Measurements from ENCODE around the gene EAPP.
"Not testable (repeated sequence)": the region's sequence is repeated elsewhere in the genome, so short reads cannot be mapped to it uniquely, and the experiment has no call there.

The EAPP gene

GRCh38 chr14:34568803-34569202 lies 29.3 kb upstream of the EAPP start:
- H3K4me3 ChIP-seq (replicated peaks in 1 of 2; ENCODE audit: low read depth in 2 of 2, low read length in 2 of 2) = no peak overlapping the region
- TF ChIP-seq, protein P1, sequence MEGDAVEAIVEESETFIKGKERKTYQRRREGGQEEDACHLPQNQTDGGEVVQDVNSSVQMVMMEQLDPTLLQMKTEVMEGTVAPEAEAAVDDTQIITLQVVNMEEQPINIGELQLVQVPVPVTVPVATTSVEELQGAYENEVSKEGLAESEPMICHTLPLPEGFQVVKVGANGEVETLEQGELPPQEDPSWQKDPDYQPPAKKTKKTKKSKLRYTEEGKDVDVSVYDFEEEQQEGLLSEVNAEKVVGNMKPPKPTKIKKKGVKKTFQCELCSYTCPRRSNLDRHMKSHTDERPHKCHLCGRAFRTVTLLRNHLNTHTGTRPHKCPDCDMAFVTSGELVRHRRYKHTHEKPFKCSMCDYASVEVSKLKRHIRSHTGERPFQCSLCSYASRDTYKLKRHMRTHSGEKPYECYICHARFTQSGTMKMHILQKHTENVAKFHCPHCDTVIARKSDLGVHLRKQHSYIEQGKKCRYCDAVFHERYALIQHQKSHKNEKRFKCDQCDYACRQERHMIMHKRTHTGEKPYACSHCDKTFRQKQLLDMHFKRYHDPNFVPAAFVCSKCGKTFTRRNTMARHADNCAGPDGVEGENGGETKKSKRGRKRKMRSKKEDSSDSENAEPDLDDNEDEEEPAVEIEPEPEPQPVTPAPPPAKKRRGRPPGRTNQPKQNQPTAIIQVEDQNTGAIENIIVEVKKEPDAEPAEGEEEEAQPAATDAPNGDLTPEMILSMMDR (IDR thresholded peaks at IDR 0.05; ENCODE audit: low read depth, low read length) = no peak
- no peak for DNase-seq (ENCODE audit: low read depth in 2 of 2)

DNA sequence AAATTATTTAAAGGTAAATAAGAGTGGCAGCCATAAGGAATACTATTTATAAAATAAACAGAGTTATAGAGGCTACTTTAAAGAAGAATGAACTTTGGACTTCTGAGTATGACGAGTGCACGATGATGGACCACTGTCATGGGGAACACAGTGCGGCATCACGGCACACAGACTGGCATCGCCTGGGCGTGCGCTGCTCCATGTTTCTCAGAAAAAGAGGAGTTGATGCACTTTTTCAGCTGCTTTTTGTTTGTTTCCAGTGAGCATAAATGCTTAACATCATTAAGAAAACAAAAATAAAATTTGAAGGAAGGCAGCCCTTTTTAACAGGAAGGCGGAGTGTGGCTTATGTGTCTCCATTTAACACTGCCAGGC lies 23.3 kb upstream of the EAPP start:
- TF ChIP-seq, protein P1 (IDR thresholded peaks at IDR 0.05; ENCODE audit: low read depth, low read length) = no peak
- no peak overlapping the region for H3K4me3 ChIP-seq (replicated peaks in 1 of 2; ENCODE audit: low read depth in 2 of 2, low read length in 2 of 2)
- DNase-seq (ENCODE audit: low read depth in 2 of 2) = no peak

GRCh38 chr14:34562037-34562775 lies 22.7 kb upstream of the EAPP start:
- not testable (repeated sequence) for H3K4me3 ChIP-seq (replicated peaks in 1 of 2; ENCODE audit: low read depth in 2 of 2, low read length in 2 of 2); DNase-seq (ENCODE audit: low read depth in 2 of 2)

GRCh38 chr14:34556498-34556829 lies 17.0 kb upstream of the EAPP start:
- not testable (repeated sequence) for H3K4me3 ChIP-seq (replicated peaks in 1 of 2; ENCODE audit: low read depth in 2 of 2, low read length in 2 of 2); DNase-seq (ENCODE audit: low read depth in 2 of 2)

GRCh38 chr14:34555583-34556497 lies 16.3 kb upstream of the EAPP start:
- DNase-seq (ENCODE audit: low read depth in 2 of 2); H3K4me3 ChIP-seq (replicated peaks in 1 of 2; ENCODE audit: low read depth in 2 of 2, low read length in 2 of 2): not testable (repeated sequence)

- no peak for DNase-seq (ENCODE audit: low read depth in 2 of 2)
- H3K4me3 ChIP-seq (replicated peaks in 1 of 2; ENCODE audit: low read depth in 2 of 2, low read length in 2 of 2) = no peak overlapping the region
- TF ChIP-seq, protein P1 (IDR thresholded peaks at IDR 0.05; ENCODE audit: low read depth, low read length) = no peak
Measured at GRCh38 chr14:34554540-34555250, 15.2 kb upstream of the EAPP start.

DNA sequence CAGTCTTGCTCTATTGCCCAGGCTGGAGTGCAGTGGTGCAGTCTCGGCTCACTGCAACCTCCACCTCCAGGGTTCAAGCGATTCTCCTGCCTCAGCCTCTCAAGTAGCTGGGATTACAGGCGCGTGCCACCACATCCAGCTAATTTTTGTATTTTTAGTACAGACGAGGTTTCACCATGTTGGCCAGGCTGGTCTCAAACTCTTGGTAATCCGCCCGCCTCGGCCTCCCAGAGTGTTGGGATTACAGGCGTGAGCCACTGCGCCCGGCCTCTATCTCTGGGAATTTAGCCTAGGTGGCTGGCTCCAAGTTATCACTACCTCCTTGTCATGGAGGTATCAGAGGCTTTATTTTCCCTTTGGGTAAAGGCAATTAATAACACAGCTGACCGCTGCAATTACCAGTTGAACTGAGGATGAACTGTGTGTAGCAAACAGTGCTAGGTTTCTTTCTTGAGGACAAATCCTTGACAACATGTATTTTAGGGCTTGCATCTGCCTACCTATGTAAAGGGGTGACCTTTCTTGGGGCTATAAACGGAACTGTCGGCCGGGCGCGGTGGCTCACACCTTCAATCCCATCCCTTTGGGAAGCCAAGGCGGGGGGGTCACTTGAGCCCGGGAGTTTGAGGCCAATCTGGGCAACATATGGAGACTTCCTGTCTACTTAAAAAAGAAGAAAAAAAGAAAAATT lies 9.9 kb upstream of the EAPP start:
- not testable (repeated sequence) for H3K4me3 ChIP-seq (replicated peaks in 1 of 2; ENCODE audit: low read depth in 2 of 2, low read length in 2 of 2); DNase-seq (ENCODE audit: low read depth in 2 of 2)

- no peak overlapping the region for H3K4me3 ChIP-seq (replicated peaks in 1 of 2; ENCODE audit: low read depth in 2 of 2, low read length in 2 of 2)
- no peak for DNase-seq (ENCODE audit: low read depth in 2 of 2)
- TF ChIP-seq, protein P1 (IDR thresholded peaks at IDR 0.05; ENCODE audit: low read depth, low read length) = no peak
Measured at GRCh38 chr14:34548472-34548981, 9.0 kb upstream of the EAPP start.

GRCh38 chr14:34547136-34547520 lies 7.6 kb upstream of the EAPP start:
- H3K4me3 ChIP-seq (replicated peaks in 1 of 2; ENCODE audit: low read depth in 2 of 2, low read length in 2 of 2); DNase-seq (ENCODE audit: low read depth in 2 of 2): not testable (repeated sequence)

DNA sequence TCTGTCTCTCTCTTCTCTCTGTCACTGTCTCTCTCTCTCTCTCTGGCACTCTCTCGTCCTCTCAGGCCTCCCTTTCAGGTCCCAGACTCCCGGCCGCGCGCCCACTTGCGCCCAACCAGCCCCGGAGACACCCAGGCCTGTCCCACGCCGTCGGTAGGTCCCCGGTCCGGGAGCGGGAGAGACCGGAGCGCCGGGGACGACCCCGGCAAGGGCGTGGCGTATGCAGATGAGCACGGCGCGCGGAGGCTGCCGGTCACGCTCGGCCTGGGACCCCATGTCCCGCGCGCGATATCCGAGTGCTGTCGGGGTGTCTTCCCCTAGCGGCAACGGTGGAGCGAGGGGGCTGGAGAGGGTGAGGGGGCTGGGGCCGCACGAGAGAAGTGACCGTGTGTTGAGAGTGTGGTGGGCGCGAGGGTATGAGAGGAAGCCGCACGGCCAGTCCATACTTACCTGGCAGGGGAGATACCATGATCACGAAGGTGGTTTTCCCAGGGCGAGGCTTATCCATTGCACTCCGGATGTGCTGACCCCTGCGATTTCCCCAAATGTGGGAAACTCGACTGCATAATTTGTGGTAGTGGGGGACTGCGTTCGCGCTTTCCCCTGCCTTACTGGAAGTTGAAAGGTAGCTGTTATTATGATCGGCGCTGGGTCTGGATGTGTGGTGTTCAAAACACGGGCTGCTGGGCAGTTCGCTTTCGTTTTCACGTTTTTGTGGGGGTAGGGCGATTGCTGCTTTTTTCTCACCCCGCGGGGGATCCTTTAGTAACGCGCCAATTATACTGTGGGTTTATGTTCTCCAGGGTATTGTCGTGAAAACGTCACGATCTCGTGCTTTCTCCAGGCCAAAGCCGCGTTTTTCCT lies 7.0 kb upstream of the EAPP start:
- not testable (repeated sequence) for DNase-seq (ENCODE audit: low read depth in 2 of 2)

More for the DNA sequence above, 7.0 kb upstream of the EAPP start:
- H3K4me3 ChIP-seq (replicated peaks in 1 of 2; ENCODE audit: low read depth in 2 of 2, low read length in 2 of 2) = not testable (repeated sequence)

Measured in cardiac fibroblast (primary cell).